Hematopoietic multipotent progenitor cell (in vitro differentiated cells): ENCODE results near the gene OR5B2. TPM values are rescaled to one million over a fixed set of nuclear protein-coding genes. Genes with fewer than 3 reads are reported as not detected.

Experiments used
- total RNA-seq: library from RNA; depleted of rRNA; stranded (reverse); fragments of >200 nt; gene quantifications from one replicate; pipeline ENCODE4 v1.2.3, GENCODE V29; 2012

Gene OR5B2
- total RNA-seq, 1 donor, result not detected

Other genes starting within 250 kb of the OR5B2 start
- gene OR9Q2, start 239.1 kb downstream of the OR5B2 start, total RNA-seq, result not detected
- not detected for gene OR1S2, start 224.0 kb downstream of the OR5B2 start, total RNA-seq
- gene OR1S1, start 215.4 kb downstream of the OR5B2 start, total RNA-seq, result not detected
- gene OR10Q1, start 199.2 kb downstream of the OR5B2 start, total RNA-seq, result not detected
- not detected for gene OR10W1, start 159.9 kb downstream of the OR5B2 start, total RNA-seq
- gene OR5B17, start 69.1 kb downstream of the OR5B2 start, total RNA-seq, result not detected
- gene OR5B3, start 21.2 kb downstream of the OR5B2 start, total RNA-seq, result not detected
- gene OR5B12, start 14.1 kb upstream of the OR5B2 start, total RNA-seq, result not detected
- gene OR5B21, start 80.0 kb upstream of the OR5B2 start, total RNA-seq, result not detected
- gene LPXN, start 147.7 kb upstream of the OR5B2 start, total RNA-seq, result 11.0 TPM
- 14.8 TPM for gene ZFP91, start 150.9 kb upstream of the OR5B2 start, total RNA-seq
- gene CNTF, start 194.5 kb upstream of the OR5B2 start, total RNA-seq, result 2.7 TPM